ENCODE results near the gene GUCY1A2.

The GUCY1A2 gene

GRCh38 chr11:107042748-107043147, 24.5 kb upstream of the GUCY1A2 start:
- H3K9me3 ChIP-seq, result no peaks in the 10 kb centered on the region

GRCh38 chr11:107041088-107041444, 22.8 kb upstream of the GUCY1A2 start:
- Histone ChIP-seq H3K27me3 (no peaks in the 10 kb centered on the region), H3K9me3 (no peaks in the 10 kb centered on the region), H3K36me3 (no peaks in the 10 kb centered on the region), H3K4me1 (no peaks in the 10 kb centered on the region), H3K4me3 (ENCODE audit: low read depth, low read length) (no peak overlapping the region)
- TF ChIP-seq CTCF (IDR thresholded peaks at IDR 0.05; ENCODE audit: low read depth, low read length), result no peak
- DNase-seq, result no peak

More at GRCh38 chr11:107042748-107043147, 24.5 kb upstream of the GUCY1A2 start:
- no peak for TF ChIP-seq CTCF (IDR thresholded peaks at IDR 0.05; ENCODE audit: low read depth, low read length)
- Histone ChIP-seq H3K27me3 (no peaks in the 10 kb centered on the region), H3K4me1 (no peaks in the 10 kb centered on the region), H3K36me3 (no peaks in the 10 kb centered on the region), H3K4me3 (ENCODE audit: low read depth, low read length) (no peak overlapping the region)
- DNase-seq, result no peak

- DNase-seq, result no peak
- 0 out of 2 replicates have a peak, but pooled peaks cover 2% of the 10 kb centered on the region for H3K27me3 ChIP-seq
- no peak for TF ChIP-seq CTCF (IDR thresholded peaks at IDR 0.05; ENCODE audit: low read depth, low read length)
- H3K36me3 ChIP-seq, result no peaks in the 10 kb centered on the region
- no peak overlapping the region for H3K4me3 ChIP-seq (ENCODE audit: low read depth, low read length)
- no peaks in the 10 kb centered on the region for H3K4me1 ChIP-seq
- no peaks in the 10 kb centered on the region for H3K9me3 ChIP-seq
Measured at GRCh38 chr11:107040433-107041087, 22.3 kb upstream of the GUCY1A2 start.

- peaks cover 7% of the 10 kb centered on the region for H3K27me3 ChIP-seq
- H3K4me1 ChIP-seq, result no peaks in the 10 kb centered on the region
- no peak for TF ChIP-seq CTCF (IDR thresholded peaks at IDR 0.05; ENCODE audit: low read depth, low read length)
- no peaks in the 10 kb centered on the region for H3K9me3 ChIP-seq
- H3K36me3 ChIP-seq, result no peaks in the 10 kb centered on the region
- no peak for DNase-seq
- no peak overlapping the region for H3K4me3 ChIP-seq (ENCODE audit: low read depth, low read length)
Measured at GRCh38 chr11:107025673-107026072, 7.4 kb upstream of the GUCY1A2 start.

- peaks cover 51% of the 10 kb centered on the region for H3K27me3 ChIP-seq
- no peak for TF ChIP-seq CTCF (IDR thresholded peaks at IDR 0.05; ENCODE audit: low read depth, low read length)
Measured at GRCh38 chr11:107020594-107020993, 2.3 kb upstream of the GUCY1A2 start.

GRCh38 chr11:107018902-107019493, 722 bp upstream of the GUCY1A2 start:
- H3K9me3 ChIP-seq, result no peaks in the 10 kb centered on the region
- no peak overlapping the region for H3K4me3 ChIP-seq (ENCODE audit: low read depth, low read length)
- H3K27me3 ChIP-seq, result peaks cover 59% of the 10 kb centered on the region
- H3K36me3 ChIP-seq, result no peaks in the 10 kb centered on the region
- DNase-seq, result peak; percentile 23
- no peak for TF ChIP-seq CTCF (IDR thresholded peaks at IDR 0.05; ENCODE audit: low read depth, low read length)
- no peaks in the 10 kb centered on the region for H3K4me1 ChIP-seq

More at GRCh38 chr11:107020594-107020993, 2.3 kb upstream of the GUCY1A2 start:
- H3K4me1 ChIP-seq, result no peaks in the 10 kb centered on the region
- H3K9me3 ChIP-seq, result no peaks in the 10 kb centered on the region
- H3K36me3 ChIP-seq, result no peaks in the 10 kb centered on the region
- H3K4me3 ChIP-seq (ENCODE audit: low read depth, low read length), result no peak overlapping the region
- DNase-seq, result no peak

Measured in BE2C (cell line).